Spleen (tissue), 13 donors: ENCODE data around the gene EDDM3A. TPM values are rescaled to one million over a fixed set of nuclear protein-coding genes. Genes with fewer than 3 reads are reported as not detected.

Experiments used
- DNase-seq: peaks from one replicate; pipeline ENCODE4 v3.0.0-alpha.2; 2020
- H3K27ac ChIP-seq, 8 donors: fragments of 200-600 bp; sonication (generic) in 7 of 8; 1 replicate in 4 of 8; 2 replicates in 4 of 8; pipeline versions ENCODE4 v1.5.0 to v1.8.0; 2016 to 2021; ENCODE audit warnings: inconsistent platforms in 4 of 8, mild to moderate bottlenecking in 4 of 8, moderate library complexity in 1 of 8
- H3K27me3 ChIP-seq, 7 donors: fragments of 200-600 bp; sonication (generic) in 6 of 7; replicated peaks in 1 of 7; 1 replicate in 4 of 7; 2 replicates in 3 of 7; pipeline versions ENCODE4 v1.5.0 to v1.8.0; 2016 to 2021; ENCODE audit warnings: inconsistent platforms in 3 of 7, mild to moderate bottlenecking in 1 of 7
- H3K36me3 ChIP-seq, 6 donors: fragments of 200-600 bp; sonication (generic) in 5 of 6; 1 replicate in 4 of 6; 2 replicates in 2 of 6; pipeline versions ENCODE4 v1.5.0 to v1.8.0; 2016 to 2021; ENCODE audit warnings: inconsistent platforms in 2 of 6
- H3K4me1 ChIP-seq, 6 donors: fragments of 200-600 bp; sonication (generic) in 5 of 6; 1 replicate in 3 of 6; 2 replicates in 3 of 6; pipeline versions ENCODE4 v1.5.0 to v1.8.0; 2016 to 2021; ENCODE audit warnings: inconsistent platforms in 3 of 6
- H3K4me3 ChIP-seq, 8 donors: fragments of 200-600 bp; sonication (generic) in 7 of 8; 1 replicate in 4 of 8; 2 replicates in 4 of 8; pipeline versions ENCODE4 v1.5.0 to v1.8.0; 2016 to 2021; ENCODE audit warnings: inconsistent platforms in 4 of 8, mild to moderate bottlenecking in 4 of 8, moderate library complexity in 2 of 8
- H3K9me3 ChIP-seq, 8 donors: fragments of 200-600 bp; sonication (generic) in 7 of 8; 1 replicate in 4 of 8; 2 replicates in 4 of 8; pipeline versions ENCODE4 v1.5.0 to v1.8.0; 2016 to 2021; ENCODE audit warnings: inconsistent platforms in 4 of 8
- POLR2A ChIP-seq, 3 donors: fragments of 450-650 bp; IDR thresholded peaks; one replicate each; pipeline ENCODE4 v1.5.1; 2017; ENCODE audit warnings: antibody characterized with exemption in 3 of 3, mild to moderate bottlenecking in 1 of 3
- POLR2AphosphoS5 ChIP-seq, 3 donors: sonication (generic); formaldehyde crosslinking; IDR thresholded peaks; one replicate each; pipeline ENCODE4 v1.5.1; 2017; ENCODE audit warnings: antibody characterized with exemption in 3 of 3
- WGBS, 5 donors: extraction: QIAGEN DNeasy Blood & Tissue Kit in 3 of 5; methylation state at CpG; one replicate each; pipeline versions ENCODE4 v1.1.5 to v1.1.7; 2013 to 2018; 5-methylcytosine and 5-hydroxymethylcytosine counted together
- intact Hi-C: fragments of 100-400 bp; cut with DNase I; formaldehyde crosslinking; loops from one replicate; pipeline ENCODE4 v1.15.0; 2023; ENCODE audit warnings: low total_unique reads
- long read RNA-seq, 2 donors: transcript quantifications; one replicate each; lab custom pipeline, GENCODE V29; 2026
- polyA plus RNA-seq, 3 donors: library from polyadenylated mRNA; stranded (reverse); fragments of 200-250 nt; gene quantifications; one replicate each; pipeline ENCODE4 v1.2.1, GENCODE V29; 2013
- total RNA-seq, 7 donors: library from RNA; depleted of rRNA in 3 of 7; stranded (reverse); fragments of >200 nt in 3 of 7; fragmentation: NEBNext Ultra II Directional in 4 of 7; extraction: Animal tissue kit (Norgen Biotek cat#: 25700) in 4 of 7; gene quantifications; one replicate each; pipeline versions ENCODE4 v1.1.0 to v1.2.1, GENCODE V29; 2016 to 2021
- TF ChIP-seq, protein P1 (sequence below), 11 experiments: fragments of 200-600 bp in 7 of 11; fragments of 450-650 bp in 4 of 11; sonication (generic) in 4 of 11; IDR thresholded peaks in 8 of 11; conservative IDR thresholded peaks in 3 of 11; 1 replicate in 7 of 11; 2 replicates in 4 of 11; pipeline versions ENCODE4 v1.4.0 to v1.8.0; 2016 to 2021; ENCODE audit warnings: antibody characterized with exemption in 11 of 11, inconsistent platforms in 4 of 11, mild to moderate bottlenecking in 1 of 11
- donor health status: healthy with polysubstance abuse.
- donor health status: DM: no; HTN: no; CAD: no; lungs with moderate emphysema.
- donor health status: DM: no; HTN: no; CAD: no.
- donor health status: Bipolar disorder and iron deficiency.
- donor health status: healthy.
- donor health status: DM: no; HTN: no; CAD: no.
- donor health status: DM: yes; HTN: yes; CAD: no.

The EDDM3A gene, protein sequence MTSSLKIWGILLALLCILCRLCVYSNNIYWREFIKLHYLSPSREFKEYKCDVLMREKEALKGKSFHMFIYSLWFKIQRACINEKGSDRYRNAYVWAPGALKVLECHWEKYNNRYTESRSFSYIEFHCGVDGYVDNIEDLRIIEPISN
- total RNA-seq: not detected
- under 1 TPM in 1 of 3 donors, not detected in 2; 0.24 TPM for polyA plus RNA-seq
- long read RNA-seq, donor 1: 0 reads
- long read RNA-seq, donor 2: 0 reads

GRCh38 chr14:20745571-20746358, at the start of gene EDDM3A:
EDDM3A (plus strand) TSS chr14:20745887; CDS start chr14:20747581, 1,694 bp downstream.
- 82 to 87% (median 86%) methylated on average over 5 to 6 of the region's 6 CpGs for WGBS, 5 donors
- Histone ChIP-seq H3K27ac (no peak within 1 kb of the TSS), H3K27me3 (no peaks in the 10 kb centered on the region), H3K4me1 (no peaks in the 10 kb centered on the region), H3K4me3 (no peak within 1 kb of the TSS), H3K9me3 (no peaks in the 10 kb centered on the region), H3K36me3 (no peaks in the 10 kb centered on the region)
- intact Hi-C loops: no loop called here
- no peak for DNase-seq
- TF ChIP-seq, protein P1, sequence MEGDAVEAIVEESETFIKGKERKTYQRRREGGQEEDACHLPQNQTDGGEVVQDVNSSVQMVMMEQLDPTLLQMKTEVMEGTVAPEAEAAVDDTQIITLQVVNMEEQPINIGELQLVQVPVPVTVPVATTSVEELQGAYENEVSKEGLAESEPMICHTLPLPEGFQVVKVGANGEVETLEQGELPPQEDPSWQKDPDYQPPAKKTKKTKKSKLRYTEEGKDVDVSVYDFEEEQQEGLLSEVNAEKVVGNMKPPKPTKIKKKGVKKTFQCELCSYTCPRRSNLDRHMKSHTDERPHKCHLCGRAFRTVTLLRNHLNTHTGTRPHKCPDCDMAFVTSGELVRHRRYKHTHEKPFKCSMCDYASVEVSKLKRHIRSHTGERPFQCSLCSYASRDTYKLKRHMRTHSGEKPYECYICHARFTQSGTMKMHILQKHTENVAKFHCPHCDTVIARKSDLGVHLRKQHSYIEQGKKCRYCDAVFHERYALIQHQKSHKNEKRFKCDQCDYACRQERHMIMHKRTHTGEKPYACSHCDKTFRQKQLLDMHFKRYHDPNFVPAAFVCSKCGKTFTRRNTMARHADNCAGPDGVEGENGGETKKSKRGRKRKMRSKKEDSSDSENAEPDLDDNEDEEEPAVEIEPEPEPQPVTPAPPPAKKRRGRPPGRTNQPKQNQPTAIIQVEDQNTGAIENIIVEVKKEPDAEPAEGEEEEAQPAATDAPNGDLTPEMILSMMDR (IDR thresholded peaks at IDR 0.05 in 8 of 11, conservative IDR thresholded peaks at IDR 0.05 in 3 of 11): no peak
- TF ChIP-seq POLR2AphosphoS5 (IDR thresholded peaks at IDR 0.05) (no peak), POLR2A (IDR thresholded peaks at IDR 0.05) (no peak)

- no peak overlapping the region for H3K4me3 ChIP-seq
- H3K4me1 ChIP-seq: peaks cover 0 to 16% (median 6%) of the 10 kb centered on the region in 6 donors
- H3K36me3 ChIP-seq: peaks cover 0 to 15% (median 0%) of the 10 kb centered on the region in 6 donors
- intact Hi-C loops: loop anchor here (10.0 kb wide), 1 partner anchor 278 kb away; no protein-coding TSS in a partner anchor
- DNase-seq: no peak
- no peak overlapping the region for H3K27ac ChIP-seq
- H3K27me3 ChIP-seq: no peaks in the 10 kb centered on the region
- peaks cover 0 to 8% (median 0%) of the 10 kb centered on the region in 8 donors for H3K9me3 ChIP-seq
- no peak for TF ChIP-seq POLR2A (IDR thresholded peaks at IDR 0.05)
- TF ChIP-seq POLR2AphosphoS5 (IDR thresholded peaks at IDR 0.05): no peak
- TF ChIP-seq, protein P1 (IDR thresholded peaks at IDR 0.05 in 8 of 11, conservative IDR thresholded peaks at IDR 0.05 in 3 of 11): no peak
- WGBS, 5 donors: 72 to 87% (median 81%) methylated on average over 5 of the region's 5 CpGs
Measured at GRCh38 chr14:20696764-20697163, 48.9 kb upstream of the EDDM3A start.

DNA sequence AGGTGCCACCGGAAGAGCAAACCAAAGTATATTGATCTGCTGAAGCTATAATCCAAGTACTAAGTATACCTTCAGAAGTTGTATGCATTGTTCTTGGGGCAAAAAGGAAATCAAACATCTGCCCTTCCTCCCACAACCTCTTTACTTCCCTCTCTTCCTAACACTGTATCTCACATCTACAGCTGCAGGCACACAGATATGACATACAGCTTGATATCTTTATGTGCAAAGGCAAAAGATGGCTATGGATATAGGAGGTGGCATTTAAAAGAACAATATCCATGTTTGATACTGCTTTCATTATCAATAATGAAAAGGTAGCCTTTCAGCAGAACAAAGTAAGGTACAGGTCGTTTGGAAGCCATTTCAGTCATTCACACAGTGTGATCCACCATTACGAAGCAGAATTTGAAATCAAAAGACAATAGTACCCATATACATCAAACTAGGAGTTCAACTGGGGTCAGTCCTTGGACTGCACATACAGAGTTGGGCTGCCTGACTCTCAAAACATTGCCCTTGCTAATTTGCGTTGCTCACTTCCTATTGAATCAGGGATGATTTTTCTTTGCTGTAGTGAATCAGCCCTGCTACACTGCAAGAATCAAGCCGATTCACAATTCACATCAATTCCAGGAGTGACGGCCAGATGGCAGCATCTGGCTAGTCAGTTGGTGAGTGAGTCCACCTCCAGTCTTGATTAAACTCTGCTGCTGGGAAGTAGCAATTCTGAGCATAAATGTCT, 48.2 kb upstream of the EDDM3A start:
- peaks cover 0 to 15% (median 0%) of the 10 kb centered on the region in 6 donors for H3K36me3 ChIP-seq
- peak; percentile 82 for DNase-seq
- intact Hi-C loops: loop anchor here (2.0 to 10.0 kb wide), 2 partner anchors 157 to 277 kb away; no protein-coding TSS in a partner anchor
- no peaks in the 10 kb centered on the region for H3K27me3 ChIP-seq
- peaks cover 0 to 16% (median 6%) of the 10 kb centered on the region in 6 donors for H3K4me1 ChIP-seq
- H3K9me3 ChIP-seq: peaks cover 0 to 8% (median 0%) of the 10 kb centered on the region in 8 donors
- 31 to 37% (median 32%) methylated on average over 6 of the region's 6 CpGs for WGBS, 5 donors
- H3K27ac ChIP-seq: no peak overlapping the region
- H3K4me3 ChIP-seq: no peak overlapping the region
- no peak for TF ChIP-seq POLR2AphosphoS5 (IDR thresholded peaks at IDR 0.05)
- TF ChIP-seq, protein P1 (IDR thresholded peaks at IDR 0.05 in 8 of 11, conservative IDR thresholded peaks at IDR 0.05 in 3 of 11): peak; percentile 68 to 93 (median 85)
